Pancreas (tissue), 10 donors: Measurements from ENCODE around the gene MMS19. TPM values are rescaled to one million over a fixed set of nuclear protein-coding genes. Genes with fewer than 3 reads are reported as not detected.

Experiments
- ATAC-seq, 4 donors: fragments of 200-7000 bp; cut with Tn5 transposase; one replicate each; pipeline versions ENCODE4 v1.8.0 to v1.9.1; 2020; ENCODE audit warnings: mild to moderate bottlenecking in 4 of 4, moderate library complexity in 4 of 4
- DNase-seq, 6 donors: peaks; one replicate each; pipeline ENCODE4 v3.0.0-alpha.2; 2020
- FAIRE-seq: peaks from 2 replicates; lab custom pipeline; 2012; peaks lifted over from hg19 to GRCh38; lab: Jason Lieb, UNC
- H3K27ac ChIP-seq, 4 donors: fragments of 200-600 bp; sonication (generic); 1 replicate in 3 of 4; 2 replicates in 1 of 4; pipeline versions ENCODE4 v1.5.0 to v1.8.0; 2020
- H3K27me3 ChIP-seq, 4 donors: fragments of 200-600 bp; one replicate each; pipeline ENCODE4 v1.8.0; 2021
- H3K36me3 ChIP-seq, 3 donors: fragments of 200-600 bp; sonication (generic) in 1 of 3; one replicate each; pipeline versions ENCODE4 v1.5.0 to v1.8.0; 2020 to 2021
- H3K4me1 ChIP-seq, 3 donors: fragments of 200-600 bp; one replicate each; pipeline ENCODE4 v1.8.0; 2021
- H3K4me3 ChIP-seq, 4 donors: fragments of 200-600 bp; sonication (generic) in 2 of 4; one replicate each; pipeline versions ENCODE4 v1.5.0 to v1.8.0; 2020 to 2021
- H3K9me3 ChIP-seq, 4 donors: fragments of 200-600 bp; one replicate each; pipeline ENCODE4 v1.8.0; 2021
- WGBS, 2 donors: extraction: QIAGEN DNeasy Blood & Tissue Kit; methylation state at CpG; one replicate each; pipeline ENCODE4 v1.1.7; 2013; 5-methylcytosine and 5-hydroxymethylcytosine counted together
- intact Hi-C, 3 donors: fragments of 100-400 bp; cut with DNase I; formaldehyde crosslinking; loops; one replicate each; pipeline versions ENCODE4 v1.11.1 to v1.14.2; 2022
- polyA plus RNA-seq, 2 donors: library from polyadenylated mRNA; stranded (reverse); fragments of 200-250 nt; gene quantifications; one replicate each; pipeline ENCODE4 v1.2.3, GENCODE V29; 2013
- total RNA-seq, 6 donors: library from RNA; stranded (reverse); fragmentation: NEBNext Ultra II Directional in 4 of 6; extraction: Animal tissue kit (Norgen Biotek cat#: 25700) in 4 of 6; gene quantifications; one replicate each; pipeline versions ENCODE4 v1.2.1 to v1.2.4, GENCODE V29; 2021 to 2023
- TF ChIP-seq, protein P1 (sequence below), 4 donors: fragments of 200-600 bp; sonication (generic) in 3 of 4; IDR thresholded peaks; one replicate each; pipeline versions ENCODE4 v1.5.0 to v1.8.0; 2021; ENCODE audit warnings: antibody characterized with exemption in 4 of 4
- donor health status: healthy with polysubstance abuse.
- donor health status: DM: no; HTN: no; CAD: no; lungs with moderate emphysema.
- donor health status: DM: no; HTN: no; CAD: no.
- donor health status: control.
- donor health status: control.
- donor health status: Bipolar disorder and iron deficiency.
- donor health status: DM: yes; HTN: yes; CAD: no.
- donor health status: DM: no; HTN: no; CAD: no.
- donor health status: DM: no; HTN: no; CAD: no.
- donor health status: DM: yes; HTN: yes; CAD: no.

The MMS19 gene
- total and polyA plus RNA-seq, 8 donors: 18.0 to 65.7 (median 24.6) TPM

DNA sequence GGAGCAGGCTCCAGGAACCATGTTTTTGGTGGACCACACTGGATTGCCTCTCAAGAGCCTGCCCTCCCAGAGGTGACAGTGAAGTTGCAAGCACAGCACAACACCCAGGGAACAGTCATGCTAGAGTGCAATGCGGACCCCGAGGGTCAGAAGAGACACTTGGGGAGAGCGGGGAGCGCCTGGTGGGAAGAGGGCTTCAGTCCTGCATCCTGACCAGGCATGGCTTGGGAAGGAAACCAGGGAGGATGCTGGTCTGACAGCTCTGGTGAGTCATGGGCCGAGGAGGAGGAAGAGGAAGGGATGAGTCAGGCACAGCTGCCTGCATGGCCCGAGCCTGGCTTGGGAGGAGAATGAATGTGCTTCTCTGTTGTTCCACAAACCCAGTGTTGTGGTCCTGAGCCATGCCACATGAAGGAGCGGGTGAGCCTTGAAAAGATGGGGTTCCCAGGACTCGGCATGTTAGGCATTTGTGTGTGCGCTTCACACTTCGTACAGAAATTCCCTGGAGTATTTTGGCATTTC is 44.9 kb upstream of the MMS19 start:
- TF ChIP-seq, protein P1, sequence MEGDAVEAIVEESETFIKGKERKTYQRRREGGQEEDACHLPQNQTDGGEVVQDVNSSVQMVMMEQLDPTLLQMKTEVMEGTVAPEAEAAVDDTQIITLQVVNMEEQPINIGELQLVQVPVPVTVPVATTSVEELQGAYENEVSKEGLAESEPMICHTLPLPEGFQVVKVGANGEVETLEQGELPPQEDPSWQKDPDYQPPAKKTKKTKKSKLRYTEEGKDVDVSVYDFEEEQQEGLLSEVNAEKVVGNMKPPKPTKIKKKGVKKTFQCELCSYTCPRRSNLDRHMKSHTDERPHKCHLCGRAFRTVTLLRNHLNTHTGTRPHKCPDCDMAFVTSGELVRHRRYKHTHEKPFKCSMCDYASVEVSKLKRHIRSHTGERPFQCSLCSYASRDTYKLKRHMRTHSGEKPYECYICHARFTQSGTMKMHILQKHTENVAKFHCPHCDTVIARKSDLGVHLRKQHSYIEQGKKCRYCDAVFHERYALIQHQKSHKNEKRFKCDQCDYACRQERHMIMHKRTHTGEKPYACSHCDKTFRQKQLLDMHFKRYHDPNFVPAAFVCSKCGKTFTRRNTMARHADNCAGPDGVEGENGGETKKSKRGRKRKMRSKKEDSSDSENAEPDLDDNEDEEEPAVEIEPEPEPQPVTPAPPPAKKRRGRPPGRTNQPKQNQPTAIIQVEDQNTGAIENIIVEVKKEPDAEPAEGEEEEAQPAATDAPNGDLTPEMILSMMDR (IDR thresholded peaks at IDR 0.05): no peak
- Histone ChIP-seq H3K9me3 (no peaks in the 10 kb centered on the region), H3K27me3 (no peaks in the 10 kb centered on the region), H3K36me3 (no peaks in the 10 kb centered on the region), H3K4me1 (peaks cover 0 to 12% (median 0%) of the 10 kb centered on the region in 3 donors), H3K4me3 (no peak overlapping the region), H3K27ac (peak overlapping the region in 3 of 4 donors; percentile 16 to 68 (median 64))
- ATAC-seq (peak; percentile 52 to 91 (median 78)), FAIRE-seq (no peak), DNase-seq (peak in 4 of 6 donors; percentile 23 to 61 (median 49))
- 74 to 78% methylated on average over 10 of the region's 10 CpGs for whole genome bisulfite sequencing, 2 donors
- intact Hi-C loops: loop anchor here in 1 of 3 donors (10.0 kb wide), 1 partner anchor 88 kb away; no protein-coding TSS in a partner anchor

DNA sequence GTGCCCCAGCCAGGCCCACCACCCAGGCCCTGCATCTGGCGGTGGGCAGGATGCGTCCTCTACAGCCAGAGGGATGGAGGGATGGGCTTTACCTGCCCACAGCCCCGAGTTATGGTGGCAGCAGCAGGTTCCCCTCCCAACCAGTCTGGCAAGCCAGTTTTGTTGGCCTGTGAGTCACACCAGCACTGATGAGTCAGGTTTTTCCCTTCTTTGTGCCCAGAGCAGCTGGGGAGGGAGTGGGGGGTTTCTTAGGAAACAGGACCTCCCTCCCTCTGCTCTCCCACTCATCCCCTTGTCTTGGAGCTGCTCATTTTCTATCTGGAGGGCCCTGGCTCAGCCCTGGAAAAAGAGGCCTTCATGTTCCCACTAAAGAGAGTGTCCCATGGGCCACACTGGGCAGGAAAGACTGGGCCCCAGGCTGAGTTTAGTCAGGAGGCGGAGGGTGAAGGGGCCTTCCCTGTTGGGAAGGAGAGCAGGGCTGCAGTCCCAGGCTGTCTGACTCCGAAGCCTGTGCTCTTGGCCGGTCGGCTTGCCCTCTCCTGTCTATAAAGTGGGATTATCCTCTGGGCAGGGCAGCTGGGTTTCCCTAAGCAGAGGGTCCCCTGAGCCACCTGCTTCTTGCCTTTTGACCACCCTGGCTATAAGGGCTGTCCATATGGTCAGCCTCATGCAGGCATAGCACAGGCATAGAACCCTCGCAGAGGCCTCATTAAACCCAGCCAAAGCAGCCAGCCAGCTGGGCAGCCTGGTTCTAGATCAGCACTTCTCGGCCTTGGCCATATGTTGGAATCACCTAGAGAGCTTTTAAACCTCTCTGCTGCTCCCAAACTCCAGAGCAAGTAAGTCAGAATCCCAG is 44.2 kb upstream of the MMS19 start:
- Histone ChIP-seq H3K27me3 (no peaks in the 10 kb centered on the region), H3K9me3 (no peaks in the 10 kb centered on the region), H3K4me3 (no peak overlapping the region), H3K4me1 (peaks cover 0 to 12% (median 0%) of the 10 kb centered on the region in 3 donors), H3K36me3 (no peaks in the 10 kb centered on the region), H3K27ac (peak overlapping the region in 3 of 4 donors; percentile 16 to 68 (median 64))
- intact Hi-C loops: loop anchor here in 1 of 3 donors (10.0 kb wide), 1 partner anchor 88 kb away; no protein-coding TSS in a partner anchor
- peak in 4 of 6 donors; percentile 16 to 63 (median 50) for DNase-seq
- peak; percentile 51 to 82 (median 76) for ATAC-seq
- WGBS, 2 donors: 81 to 83% methylated on average over 9 of the region's 9 CpGs
- TF ChIP-seq, protein P1 (IDR thresholded peaks at IDR 0.05): no peak
- FAIRE-seq: no peak

DNA sequence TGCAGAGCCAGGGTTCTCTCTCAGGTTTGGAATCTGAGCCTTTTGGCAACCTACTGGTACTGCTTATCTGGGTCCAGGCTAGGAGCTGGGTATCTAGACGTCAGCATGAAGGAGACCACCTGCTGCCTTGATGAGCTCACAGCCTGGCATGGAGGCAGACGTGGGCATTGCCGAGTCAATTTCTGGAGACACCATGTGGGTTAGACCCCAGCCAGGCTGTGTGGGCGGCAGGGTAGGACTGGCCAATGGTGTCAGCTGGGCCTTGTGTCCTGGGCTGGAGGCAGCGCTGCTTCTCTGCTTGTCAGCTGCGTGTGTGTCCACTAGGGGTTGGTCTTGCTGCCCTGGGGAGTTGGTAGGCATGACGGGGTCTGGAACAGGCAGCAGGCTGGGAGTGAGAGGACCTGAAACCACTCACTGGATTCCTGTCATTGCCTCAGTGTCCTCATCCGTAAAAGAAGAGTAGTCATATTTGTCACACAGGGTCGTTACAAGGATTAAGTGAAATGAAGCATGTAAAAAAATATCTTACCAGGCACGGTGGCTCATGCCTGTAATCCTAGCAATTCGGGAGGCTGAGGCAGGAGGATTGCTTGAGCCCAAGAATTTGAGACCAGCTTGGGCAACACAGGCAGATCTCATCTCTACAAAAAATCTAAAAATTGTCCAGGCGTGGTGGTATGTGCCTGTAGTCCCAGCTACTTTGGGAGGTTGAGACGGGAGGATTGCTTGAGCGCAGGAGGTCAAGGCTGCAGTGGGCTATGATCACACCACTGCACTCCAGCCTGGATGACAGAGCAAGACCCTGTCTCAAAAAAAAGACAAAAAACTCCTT is 42.7 kb upstream of the MMS19 start:
- DNase-seq: peak in 1 of 6 donors; percentile 37
- WGBS, 2 donors: 85 to 88% methylated on average over 14 of the region's 14 CpGs
- no peaks in the 10 kb centered on the region for H3K27me3 ChIP-seq
- peaks cover 0 to 12% (median 0%) of the 10 kb centered on the region in 3 donors for H3K4me1 ChIP-seq
- H3K27ac ChIP-seq: no peak overlapping the region
- no peaks in the 10 kb centered on the region for H3K36me3 ChIP-seq
- no peak for ATAC-seq
- no peak overlapping the region for H3K4me3 ChIP-seq
- TF ChIP-seq, protein P1 (IDR thresholded peaks at IDR 0.05): no peak
- intact Hi-C loops: loop anchor here in 1 of 3 donors (10.0 kb wide), 1 partner anchor 86 kb away; no protein-coding TSS in a partner anchor
- no peak for FAIRE-seq
- H3K9me3 ChIP-seq: no peaks in the 10 kb centered on the region

DNA sequence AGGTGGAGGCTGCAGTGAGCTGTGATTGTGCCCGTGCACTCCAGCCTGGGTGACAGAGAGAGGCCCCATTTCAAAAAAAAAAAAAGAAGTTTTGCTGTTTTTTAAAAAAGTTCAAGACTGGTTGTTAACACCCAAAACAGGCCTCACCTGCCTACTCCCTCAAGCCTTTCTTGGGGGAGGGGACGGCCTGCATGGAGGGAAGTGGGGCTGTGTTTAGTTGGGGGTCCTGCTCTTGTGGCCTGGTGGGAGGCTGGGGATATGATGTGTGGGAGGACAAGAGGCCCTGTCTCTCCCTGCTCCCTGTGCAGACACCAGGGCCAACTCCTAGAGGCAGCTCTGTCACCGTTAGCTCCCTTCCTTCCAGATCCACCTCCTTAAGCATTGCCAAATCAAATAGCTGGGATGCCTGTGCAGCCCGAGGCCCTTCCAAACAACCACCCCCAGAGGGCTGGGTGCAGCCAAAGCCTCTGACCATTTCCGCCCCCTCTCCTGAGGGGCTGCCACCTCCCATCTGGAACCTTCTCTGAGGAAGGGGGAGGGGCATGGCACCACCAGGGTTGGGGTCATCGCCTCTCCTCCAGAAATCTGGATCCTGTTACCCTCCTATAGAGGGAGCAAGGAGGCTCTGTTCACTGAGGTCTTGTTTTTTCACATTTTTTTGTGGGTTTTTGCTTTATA is 41.4 kb upstream of the MMS19 start:
- Histone ChIP-seq H3K4me3 (no peak overlapping the region), H3K27ac (no peak overlapping the region), H3K4me1 (peaks cover 0 to 12% (median 0%) of the 10 kb centered on the region in 3 donors), H3K36me3 (no peaks in the 10 kb centered on the region), H3K9me3 (no peaks in the 10 kb centered on the region), H3K27me3 (no peaks in the 10 kb centered on the region)
- 75 to 77% methylated on average over 6 of the region's 6 CpGs for WGBS, 2 donors
- intact Hi-C loops: loop anchor here in 1 of 3 donors (10.0 kb wide), 1 partner anchor 85 kb away; no protein-coding TSS in a partner anchor
- FAIRE-seq: no peak
- peak in 3 of 4 donors; percentile 3 to 25 (median 6) for ATAC-seq
- TF ChIP-seq, protein P1 (IDR thresholded peaks at IDR 0.05): no peak
- DNase-seq: peak in 1 of 6 donors; percentile 12
